Type B pancreatic cell (in vitro differentiated cells): ENCODE data around the gene PKN1. TPM values are rescaled to one million over a fixed set of nuclear protein-coding genes. Genes with fewer than 3 reads are reported as not detected.
A peak's percentile ranks its signal among the peaks of the same experiment; 100 is the strongest.

Experiments
- DNase-seq: peaks from one replicate; pipeline ENCODE4 v3.0.0; 2021; ENCODE audit warnings: mixed read lengths; ENCODE audit not compliant: unreplicated experiment; ENCODE audit errors: extremely low spot score
- H3K27ac Mint-ChIP-seq: 2 replicates; pipeline ENCODE4 v1.8.0; 2021; ENCODE audit warnings: mild to moderate bottlenecking, mixed read lengths
- H3K27me3 Mint-ChIP-seq: 2 replicates; pipeline ENCODE4 v1.8.0; 2021; ENCODE audit warnings: mixed read lengths
- H3K36me3 Mint-ChIP-seq: 2 replicates; pipeline ENCODE4 v1.8.0; 2021; ENCODE audit warnings: mixed read lengths
- H3K4me1 Mint-ChIP-seq: one replicate; pipeline ENCODE4 v1.8.0; 2021; ENCODE audit warnings: mixed read lengths; ENCODE audit not compliant: unreplicated experiment
- H3K4me3 Mint-ChIP-seq: 2 replicates; pipeline ENCODE4 v1.8.0; 2021; ENCODE audit warnings: mild to moderate bottlenecking, mixed read lengths
- H3K9me3 Mint-ChIP-seq: 2 replicates; pipeline ENCODE4 v1.8.0; 2021; ENCODE audit warnings: mixed read lengths
- total RNA-seq: library from RNA; stranded (reverse); gene quantifications from 2 replicates; pipeline ENCODE4 v1.2.1, GENCODE V29; 2021; ENCODE audit warnings: low replicate concordance
- TF ChIP-seq, protein P1 (sequence below): fragments of 200-600 bp; sonication (generic); conservative IDR thresholded peaks from 2 replicates; pipeline ENCODE4 v1.5.0; 2021; ENCODE audit warnings: antibody characterized with exemption, mild to moderate bottlenecking

The PKN1 gene
- total RNA-seq, 1 donor from 2014 or later, result 85.3 TPM

DNA sequence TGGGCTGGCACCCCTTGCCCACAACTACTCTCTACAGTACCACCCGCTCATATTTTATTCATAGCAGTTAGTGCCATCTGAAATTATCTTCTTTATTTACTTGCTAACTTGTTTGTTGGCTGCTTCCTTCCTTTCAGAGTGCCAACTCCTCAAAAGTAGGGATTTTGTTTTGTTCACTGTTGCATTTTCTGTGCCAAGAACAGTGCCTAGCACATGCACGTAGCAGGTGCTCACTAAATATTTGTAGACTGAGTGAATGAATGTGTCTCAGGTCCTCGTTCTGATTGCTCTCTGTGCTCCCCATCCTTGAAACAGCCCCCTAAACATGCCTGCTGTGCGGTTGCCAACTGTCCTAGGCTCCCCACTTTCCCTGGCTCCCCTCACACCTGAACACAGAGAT lies 61.3 kb downstream of the PKN1 start:
- TF ChIP-seq, protein P1, sequence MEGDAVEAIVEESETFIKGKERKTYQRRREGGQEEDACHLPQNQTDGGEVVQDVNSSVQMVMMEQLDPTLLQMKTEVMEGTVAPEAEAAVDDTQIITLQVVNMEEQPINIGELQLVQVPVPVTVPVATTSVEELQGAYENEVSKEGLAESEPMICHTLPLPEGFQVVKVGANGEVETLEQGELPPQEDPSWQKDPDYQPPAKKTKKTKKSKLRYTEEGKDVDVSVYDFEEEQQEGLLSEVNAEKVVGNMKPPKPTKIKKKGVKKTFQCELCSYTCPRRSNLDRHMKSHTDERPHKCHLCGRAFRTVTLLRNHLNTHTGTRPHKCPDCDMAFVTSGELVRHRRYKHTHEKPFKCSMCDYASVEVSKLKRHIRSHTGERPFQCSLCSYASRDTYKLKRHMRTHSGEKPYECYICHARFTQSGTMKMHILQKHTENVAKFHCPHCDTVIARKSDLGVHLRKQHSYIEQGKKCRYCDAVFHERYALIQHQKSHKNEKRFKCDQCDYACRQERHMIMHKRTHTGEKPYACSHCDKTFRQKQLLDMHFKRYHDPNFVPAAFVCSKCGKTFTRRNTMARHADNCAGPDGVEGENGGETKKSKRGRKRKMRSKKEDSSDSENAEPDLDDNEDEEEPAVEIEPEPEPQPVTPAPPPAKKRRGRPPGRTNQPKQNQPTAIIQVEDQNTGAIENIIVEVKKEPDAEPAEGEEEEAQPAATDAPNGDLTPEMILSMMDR, result no peak
- H3K36me3 Mint-ChIP-seq, result peaks cover 17% of the 10 kb centered on the region
- H3K27me3 Mint-ChIP-seq, result no peaks in the 10 kb centered on the region
- peak overlapping the region; percentile 93 for H3K4me3 Mint-ChIP-seq
- peaks cover 23% of the 10 kb centered on the region for H3K4me1 Mint-ChIP-seq
- peak overlapping the region; percentile 97 for H3K27ac Mint-ChIP-seq
- no peak for DNase-seq
- H3K9me3 Mint-ChIP-seq, result no peaks in the 10 kb centered on the region

DNA sequence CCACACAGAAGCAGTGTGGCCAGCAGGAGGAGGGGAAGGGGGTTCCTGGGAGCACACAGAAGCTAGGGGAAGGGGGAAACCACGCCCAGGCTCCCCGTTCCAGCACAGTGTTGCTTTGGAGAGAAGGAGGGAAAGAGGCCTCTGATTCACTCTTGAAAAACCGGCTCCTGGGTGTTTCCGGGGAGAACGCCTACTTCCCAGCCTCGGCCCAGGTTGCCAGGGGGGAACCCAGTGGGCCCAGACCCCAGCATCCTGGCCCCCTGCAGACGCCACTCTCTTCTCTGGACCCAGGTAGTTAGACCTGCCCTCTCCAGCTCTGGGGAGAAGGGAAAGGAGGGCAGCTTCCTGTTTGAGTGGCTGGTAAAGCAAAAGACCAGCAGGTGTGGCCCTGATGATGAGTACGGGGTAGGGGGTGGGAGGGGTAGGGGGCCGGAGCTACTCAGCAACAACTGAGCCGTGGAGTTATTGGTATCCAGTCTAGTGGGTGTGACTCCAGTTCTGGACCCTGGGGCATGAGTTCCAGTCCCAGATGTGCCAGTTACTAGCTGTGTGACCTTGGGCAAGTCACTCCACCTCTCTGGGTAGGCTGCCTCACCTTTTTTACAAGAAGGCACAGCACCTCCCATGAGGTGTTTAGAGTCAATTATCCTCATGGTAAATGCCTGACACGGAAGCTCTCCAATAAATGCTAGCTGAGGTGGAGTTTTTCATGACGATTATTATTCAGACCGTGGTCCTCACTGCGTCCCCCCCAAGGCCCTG lies 62.0 kb downstream of the PKN1 start:
- H3K4me1 Mint-ChIP-seq, result peaks cover 23% of the 10 kb centered on the region
- no peaks in the 10 kb centered on the region for H3K9me3 Mint-ChIP-seq
- peaks cover 12% of the 10 kb centered on the region for H3K36me3 Mint-ChIP-seq
- peak overlapping the region; percentile 93 for H3K4me3 Mint-ChIP-seq
- peak overlapping the region; percentile 97 for H3K27ac Mint-ChIP-seq
- no peak for DNase-seq
- TF ChIP-seq, protein P1, result no peak
- no peaks in the 10 kb centered on the region for H3K27me3 Mint-ChIP-seq

DNA sequence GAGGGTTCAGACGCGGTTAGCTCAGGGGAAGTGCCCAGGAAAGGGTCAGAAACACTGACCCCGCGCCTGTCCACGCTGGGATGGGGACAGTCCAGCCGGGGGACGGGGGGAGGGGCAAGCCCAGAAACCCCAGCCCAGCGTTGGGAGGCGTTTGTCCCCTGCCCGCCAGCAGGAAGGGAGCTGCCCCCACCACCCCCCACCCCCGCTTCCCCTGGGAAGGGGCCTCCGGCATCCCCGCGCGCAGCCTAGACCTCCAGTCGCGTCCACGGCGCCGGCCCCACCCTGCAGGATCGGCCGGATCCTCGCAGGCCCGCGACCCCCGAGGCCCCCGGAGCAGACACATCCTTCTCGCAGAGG lies 62.5 kb downstream of the PKN1 start:
- Mint-ChIP-seq H3K27me3 (no peaks in the 10 kb centered on the region), H3K9me3 (no peaks in the 10 kb centered on the region), H3K4me1 (peaks cover 23% of the 10 kb centered on the region), H3K36me3 (peaks cover 12% of the 10 kb centered on the region), H3K27ac (peak overlapping the region; percentile 97), H3K4me3 (peak overlapping the region; percentile 93)
- no peak for DNase-seq
- TF ChIP-seq, protein P1, result no peak

DNA sequence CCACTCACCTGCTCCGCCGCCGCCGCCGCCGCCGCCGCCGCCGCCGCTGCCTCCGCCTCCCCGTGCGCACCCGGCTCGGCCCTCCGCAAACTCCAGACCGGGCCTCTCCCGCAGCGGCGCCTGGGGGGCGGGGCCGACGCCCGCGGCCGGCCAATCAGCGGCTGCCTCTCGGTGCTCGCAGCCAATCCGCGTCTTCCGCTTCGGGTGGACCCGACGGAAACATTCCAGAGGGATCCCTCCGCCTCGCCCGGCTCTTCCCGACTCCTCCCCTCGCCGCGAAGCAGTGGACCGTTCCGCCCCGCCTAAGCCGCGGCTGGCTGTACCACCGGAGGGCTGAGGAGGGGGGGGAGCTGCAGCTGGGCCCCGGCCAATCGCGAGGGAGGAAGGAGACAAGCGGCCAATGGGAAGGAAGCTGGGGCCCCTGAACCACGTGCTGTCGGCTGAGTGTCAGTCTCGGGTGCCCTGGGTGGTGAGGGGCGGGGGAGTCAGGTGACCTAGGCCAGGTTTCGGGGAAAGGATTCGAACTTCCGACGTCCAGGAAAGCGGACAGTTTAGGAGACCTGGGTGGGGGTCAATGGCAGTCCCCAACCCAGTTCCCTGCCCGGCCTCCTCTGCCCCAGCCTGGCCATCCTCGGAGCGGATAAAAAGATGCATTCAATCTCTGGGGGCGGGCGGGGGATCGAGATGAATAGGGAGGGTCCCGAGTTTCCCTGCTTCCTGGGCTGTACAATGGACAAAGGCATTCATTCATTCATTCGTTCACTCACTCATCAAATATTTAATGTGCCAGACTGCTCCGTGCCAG lies 63.1 kb downstream of the PKN1 start, which contains the start of gene GIPC1:
Gene GIPC1 (minus strand): TSS at position 99 of the 805 bp plus-strand sequence. CDS start 13,151 bp downstream, outside the sequence.
- H3K27me3 Mint-ChIP-seq, result no peaks in the 10 kb centered on the region
- peak within 1 kb of the TSS; percentile 97 for H3K27ac Mint-ChIP-seq
- H3K36me3 Mint-ChIP-seq, result peaks cover 12% of the 10 kb centered on the region
- H3K4me1 Mint-ChIP-seq, result peaks cover 23% of the 10 kb centered on the region
- H3K4me3 Mint-ChIP-seq, result peak within 1 kb of the TSS; percentile 93
- TF ChIP-seq, protein P1, result no peak
- peak; percentile 99 for DNase-seq
- no peaks in the 10 kb centered on the region for H3K9me3 Mint-ChIP-seq

DNA sequence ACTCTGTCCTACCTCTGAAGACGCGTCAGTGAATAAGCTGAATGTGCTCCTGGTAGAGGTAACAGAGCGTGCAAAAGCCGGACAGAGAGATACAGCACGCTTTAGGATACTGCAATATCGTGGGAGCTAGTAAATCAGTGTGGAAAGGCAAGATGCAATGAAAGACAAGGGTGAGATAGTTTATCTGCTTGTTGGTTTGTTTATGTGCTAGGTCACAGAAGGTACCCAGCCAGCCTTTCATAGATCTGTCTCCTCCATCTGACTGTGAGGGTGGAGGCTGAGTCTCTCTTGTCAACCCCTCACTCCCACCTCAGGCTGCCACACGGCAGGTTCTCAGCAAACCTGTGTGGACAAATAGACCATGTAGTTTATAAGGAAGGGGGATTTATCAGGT lies 63.7 kb downstream of the PKN1 start:
- TF ChIP-seq, protein P1, result no peak
- Mint-ChIP-seq H3K27ac (peak overlapping the region; percentile 92), H3K4me1 (peaks cover 23% of the 10 kb centered on the region), H3K36me3 (peaks cover 8% of the 10 kb centered on the region), H3K4me3 (peak overlapping the region; percentile 81), H3K9me3 (no peaks in the 10 kb centered on the region), H3K27me3 (no peaks in the 10 kb centered on the region)
- DNase-seq, result no peak
